Skin epidermis (tissue), 12 donors: ENCODE data around the gene TMPRSS11A.

Source experiments
- H3K27ac ChIP-seq, 21 experiments: fragments of 200-600 bp; sonication (generic) in 11 of 21; one replicate each; pipeline ENCODE4 v1.5.0; 2020; ENCODE audit warnings: mild to moderate bottlenecking in 3 of 21, inconsistent platforms in 2 of 21, moderate library complexity in 2 of 21
- H3K4me3 ChIP-seq, 7 experiments: fragments of 200-600 bp; sonication (generic) in 2 of 7; one replicate each; pipeline ENCODE4 v1.5.0; 2020; ENCODE audit warnings: inconsistent platforms in 2 of 7, mild to moderate bottlenecking in 2 of 7, moderate library complexity in 1 of 7

TMPRSS11A gene

DNA sequence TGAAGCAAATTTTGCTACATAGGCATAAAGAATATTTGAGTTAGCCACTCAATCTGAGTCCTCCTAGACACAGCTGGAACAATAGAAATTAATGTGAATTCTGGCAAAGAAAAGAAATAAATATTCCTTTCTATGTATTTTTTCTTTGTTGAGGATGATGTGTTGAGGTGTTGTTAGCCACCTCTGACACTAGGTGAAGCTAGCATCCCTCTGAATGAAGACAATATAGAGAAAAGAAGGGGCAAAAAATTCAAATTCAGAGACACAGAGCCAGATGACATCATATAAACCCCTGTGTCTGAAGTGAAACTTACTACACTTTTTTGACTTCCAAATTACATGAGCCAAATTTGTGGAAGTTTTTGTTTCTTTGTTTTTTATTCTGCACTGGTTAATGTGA is 44.9 kb downstream of the TMPRSS11A start:
- H3K4me3 ChIP-seq: no peak overlapping the region
- H3K27ac ChIP-seq: no peak overlapping the region

DNA sequence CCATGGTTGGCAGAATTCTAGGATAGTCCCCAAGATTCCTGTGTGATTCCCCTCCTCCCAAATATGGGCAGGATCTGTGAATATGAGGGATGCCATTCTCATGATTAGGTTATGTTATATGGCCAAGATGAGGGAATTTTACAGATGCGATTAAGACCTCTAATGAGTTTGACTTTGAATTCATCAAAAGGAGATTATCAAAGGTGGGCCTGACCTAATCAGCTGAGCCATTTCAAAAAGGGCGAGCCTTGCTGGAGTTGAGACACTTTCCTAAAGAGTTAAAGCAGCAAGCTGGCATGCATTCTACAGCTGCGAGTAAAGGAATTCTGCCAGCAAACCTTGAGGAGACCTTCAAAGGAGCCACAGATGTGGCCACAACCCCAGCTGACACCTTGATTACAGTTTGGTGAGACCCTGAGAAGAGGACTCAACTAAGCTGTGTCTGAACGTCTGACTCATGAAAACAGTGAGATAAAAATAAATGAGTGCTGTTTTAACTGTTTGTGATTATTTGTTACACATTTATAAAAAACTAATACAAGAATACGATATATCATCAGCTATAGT is 47.8 kb downstream of the TMPRSS11A start:
- no peak overlapping the region for H3K4me3 ChIP-seq
- no peak overlapping the region for H3K27ac ChIP-seq

DNA sequence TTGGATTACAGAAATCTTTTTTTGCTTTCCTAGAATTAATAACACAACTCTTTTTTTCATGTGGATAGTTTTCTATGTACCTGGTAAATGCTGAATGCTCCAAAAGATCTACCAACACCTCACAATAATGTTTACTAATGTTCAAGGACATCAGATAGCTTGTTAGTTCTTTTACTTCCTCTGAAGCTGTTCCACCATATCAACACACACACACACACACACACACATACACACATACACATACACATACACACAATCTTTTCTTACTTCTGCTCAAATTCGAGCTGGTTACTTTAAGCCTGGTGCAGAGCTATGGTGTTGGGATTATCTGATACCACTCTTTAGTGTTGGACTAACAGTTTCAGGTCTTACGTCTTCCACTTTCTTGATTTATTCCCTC is 51.2 kb downstream of the TMPRSS11A start:
- no peak overlapping the region for H3K4me3 ChIP-seq
- no peak overlapping the region for H3K27ac ChIP-seq

DNA sequence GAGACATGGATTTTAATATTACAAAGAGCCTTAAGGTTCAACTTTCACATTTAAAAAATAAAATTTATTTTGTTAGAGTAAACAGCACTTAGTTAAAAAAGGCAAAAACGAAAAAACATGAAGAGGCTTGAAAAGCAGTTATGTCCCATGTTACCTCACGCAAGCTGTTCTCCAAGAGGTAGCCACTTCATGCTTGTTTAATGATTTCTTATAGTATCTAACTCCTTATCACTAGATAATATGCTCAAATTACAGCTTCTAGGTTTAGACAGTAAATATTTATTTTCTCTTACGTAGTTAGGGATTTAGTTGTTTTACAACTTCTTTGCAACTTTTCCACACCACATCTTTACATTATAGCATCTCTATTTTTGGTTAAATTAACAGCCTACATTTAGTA is 51.7 kb downstream of the TMPRSS11A start:
- H3K27ac ChIP-seq: no peak overlapping the region
- H3K4me3 ChIP-seq: no peak overlapping the region

DNA sequence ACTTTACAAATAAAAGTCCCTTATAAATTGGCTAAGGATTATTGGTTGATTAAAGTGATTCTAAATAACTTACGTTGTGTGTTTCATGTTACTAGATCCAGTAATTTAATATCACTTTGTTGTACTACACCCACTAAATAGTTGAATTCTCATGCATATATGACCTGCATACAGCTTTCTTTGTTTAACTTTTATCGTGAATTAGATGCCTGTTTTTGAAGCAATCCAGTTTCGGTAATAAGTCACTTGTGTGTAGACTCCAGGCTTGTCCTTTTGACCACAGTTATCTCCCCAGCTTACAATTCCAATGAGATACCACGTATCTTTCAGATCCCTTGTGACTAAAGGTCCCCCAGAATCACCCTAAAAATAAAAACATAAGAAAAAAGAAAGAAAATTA is 52.2 kb downstream of the TMPRSS11A start:
- Histone ChIP-seq H3K4me3 (no peak overlapping the region), H3K27ac (no peak overlapping the region)

DNA sequence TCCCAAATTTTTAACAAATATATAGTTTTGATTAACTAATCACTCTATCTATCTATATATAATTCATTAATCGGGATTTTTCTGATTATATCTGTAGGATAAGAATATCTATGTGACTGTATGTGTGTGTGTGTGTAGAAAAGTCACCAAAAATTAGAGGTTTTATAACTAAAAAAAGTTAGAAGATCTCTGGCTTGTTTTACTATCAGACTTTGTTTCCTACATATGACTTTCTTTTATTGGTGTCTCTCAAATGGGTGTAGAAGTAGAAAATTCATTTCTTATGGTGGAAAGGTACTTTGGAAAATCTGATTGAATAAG is 52.7 kb downstream of the TMPRSS11A start:
- no peak overlapping the region for H3K27ac ChIP-seq

DNA sequence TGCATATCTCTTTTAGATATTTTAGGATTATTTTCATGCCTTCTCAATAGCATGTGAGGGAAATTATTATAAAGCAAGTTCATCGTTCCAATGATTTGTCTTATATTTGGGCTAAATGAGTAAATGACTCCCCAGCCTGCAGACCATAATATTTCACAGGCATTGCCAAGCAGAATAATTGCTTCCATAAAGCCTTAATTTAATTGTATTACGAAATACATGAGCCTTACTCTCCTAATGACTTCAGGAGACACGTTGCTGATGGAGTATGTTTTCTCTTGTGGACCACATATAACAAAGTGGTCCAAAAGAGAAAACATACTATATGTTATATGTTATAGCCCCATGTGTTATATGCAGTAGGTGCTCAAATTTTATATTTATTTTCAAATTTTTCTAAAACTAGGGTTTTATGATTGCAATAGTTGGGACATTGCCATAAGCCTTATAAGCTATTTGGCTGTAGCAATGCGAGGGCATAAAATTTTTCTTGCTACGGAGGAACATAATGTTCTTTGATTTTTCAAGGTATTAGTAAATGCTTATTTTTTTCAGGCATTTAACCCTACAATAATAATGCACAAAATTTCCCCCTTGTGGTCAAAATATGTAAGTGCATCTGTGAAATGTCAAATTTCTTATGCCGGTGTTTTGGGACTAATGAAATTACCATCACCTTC is 53.2 kb downstream of the TMPRSS11A start:
- Histone ChIP-seq H3K27ac (no peak overlapping the region), H3K4me3 (no peak overlapping the region)

More for the DNA sequence above, 52.7 kb downstream of the TMPRSS11A start:
- H3K4me3 ChIP-seq: no peak overlapping the region

DNA sequence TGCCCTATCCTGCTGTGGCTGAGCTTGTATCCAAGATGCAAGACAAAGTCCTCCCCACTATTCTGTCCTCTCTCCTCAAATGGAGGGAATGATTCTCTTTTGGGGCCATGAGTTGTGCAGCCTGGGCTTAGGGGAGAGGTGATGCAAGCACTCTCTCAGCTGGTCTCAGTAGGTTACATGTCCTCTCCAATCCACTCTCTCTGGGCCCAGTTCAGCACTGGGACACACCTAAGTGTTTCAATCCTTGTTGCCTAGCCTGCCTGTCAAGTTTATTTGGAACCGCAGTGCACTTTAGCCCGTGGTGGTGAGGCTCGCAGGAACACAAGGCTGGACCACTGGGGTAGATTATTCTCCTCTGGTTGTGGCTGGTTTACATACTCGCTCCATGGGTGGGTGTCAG is 55.6 kb downstream of the TMPRSS11A start:
- no peak overlapping the region for H3K27ac ChIP-seq
- no peak overlapping the region for H3K4me3 ChIP-seq

DNA sequence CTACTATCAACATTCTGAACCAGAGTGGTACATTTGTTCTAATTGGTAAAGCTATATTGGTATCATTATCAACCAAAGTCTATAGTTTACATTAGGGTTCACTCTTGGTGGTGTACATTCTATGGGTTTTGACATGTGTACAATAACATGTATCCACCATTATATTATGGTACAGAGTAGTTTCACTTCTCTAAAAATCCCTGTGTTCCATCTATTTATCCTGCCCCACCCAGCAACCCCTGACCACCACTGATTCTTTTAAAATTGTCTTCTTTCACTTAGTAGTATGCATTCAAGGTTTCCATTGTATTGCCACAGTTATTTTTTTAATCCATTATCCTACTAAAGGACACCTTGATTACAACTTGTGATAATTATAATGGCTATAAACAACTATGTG is 64.2 kb downstream of the TMPRSS11A start:
- Histone ChIP-seq H3K27ac (no peak overlapping the region), H3K4me3 (no peak overlapping the region)

DNA sequence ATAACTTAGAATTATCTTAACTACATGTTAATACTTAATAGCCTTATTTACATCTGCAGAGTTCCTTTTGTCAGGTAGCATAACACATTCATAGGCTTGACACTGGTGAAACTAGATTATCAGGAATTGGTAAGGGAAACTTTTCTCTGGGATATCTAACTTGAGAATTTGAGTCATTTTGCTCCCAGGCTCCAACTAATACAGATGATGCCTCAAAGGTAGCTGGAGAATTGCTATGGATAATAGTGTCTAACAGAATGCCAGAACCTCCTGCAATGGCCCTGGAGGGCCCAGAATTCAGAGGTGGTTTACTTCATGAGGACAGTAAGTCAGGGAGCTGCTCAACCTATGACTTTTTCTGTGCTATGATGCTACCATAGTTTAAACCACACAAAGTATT is 65.6 kb downstream of the TMPRSS11A start:
- H3K4me3 ChIP-seq: no peak overlapping the region

DNA sequence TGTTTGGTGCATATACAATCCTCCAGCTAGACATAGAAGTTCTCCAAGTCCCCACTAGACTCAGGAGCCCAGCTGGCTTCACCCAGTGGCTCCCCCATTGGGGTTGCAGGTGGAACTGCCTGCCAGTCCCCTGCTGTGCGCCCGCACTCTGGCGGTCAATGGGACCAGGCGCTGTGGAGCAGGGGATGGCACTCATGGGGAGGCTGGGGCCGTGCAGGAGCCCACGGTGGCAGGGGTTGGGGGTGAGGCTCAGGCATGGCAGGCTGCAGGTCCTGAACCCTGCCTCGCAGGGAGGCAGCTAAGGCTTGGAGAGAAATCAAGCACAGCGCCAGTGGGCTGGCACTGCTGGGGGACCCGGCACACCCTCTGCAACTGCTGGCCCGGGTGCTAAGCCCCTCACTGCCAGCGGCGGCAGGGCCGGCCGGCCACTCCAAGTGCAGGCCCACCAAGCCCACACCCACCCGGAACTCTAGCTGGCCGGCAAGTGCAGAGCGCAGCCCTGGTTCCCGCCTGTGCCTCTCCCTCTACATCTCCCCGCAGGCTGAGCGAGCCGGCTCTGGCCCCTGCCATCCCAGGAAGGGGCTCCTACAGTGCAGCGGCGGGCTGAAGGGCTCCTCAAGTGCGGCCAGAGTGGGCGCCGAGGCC is 66.8 kb downstream of the TMPRSS11A start:
- H3K27ac ChIP-seq: no peak overlapping the region
- H3K4me3 ChIP-seq: no peak overlapping the region

More for the DNA sequence above, 65.6 kb downstream of the TMPRSS11A start:
- H3K27ac ChIP-seq: no peak overlapping the region

DNA sequence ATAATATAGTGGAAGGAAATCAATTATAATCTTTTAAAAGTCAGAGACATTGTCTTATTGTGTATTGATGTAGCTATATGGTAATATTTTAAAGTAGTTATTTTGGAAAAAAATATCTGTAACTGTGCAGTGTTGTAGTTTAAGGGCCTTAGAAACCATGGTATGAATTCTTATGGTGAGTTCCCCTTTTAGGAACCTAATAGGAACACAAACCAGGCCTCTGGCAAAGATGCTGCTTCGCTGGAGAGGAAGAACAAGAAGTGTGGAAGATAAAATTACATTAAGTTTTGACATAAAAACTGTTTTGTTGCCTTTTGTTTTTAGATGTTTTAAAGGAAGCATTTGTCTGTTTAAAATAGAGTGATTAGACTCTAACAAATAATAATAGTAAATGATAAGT is 68.6 kb downstream of the TMPRSS11A start:
- no peak overlapping the region for H3K4me3 ChIP-seq
- no peak overlapping the region for H3K27ac ChIP-seq

DNA sequence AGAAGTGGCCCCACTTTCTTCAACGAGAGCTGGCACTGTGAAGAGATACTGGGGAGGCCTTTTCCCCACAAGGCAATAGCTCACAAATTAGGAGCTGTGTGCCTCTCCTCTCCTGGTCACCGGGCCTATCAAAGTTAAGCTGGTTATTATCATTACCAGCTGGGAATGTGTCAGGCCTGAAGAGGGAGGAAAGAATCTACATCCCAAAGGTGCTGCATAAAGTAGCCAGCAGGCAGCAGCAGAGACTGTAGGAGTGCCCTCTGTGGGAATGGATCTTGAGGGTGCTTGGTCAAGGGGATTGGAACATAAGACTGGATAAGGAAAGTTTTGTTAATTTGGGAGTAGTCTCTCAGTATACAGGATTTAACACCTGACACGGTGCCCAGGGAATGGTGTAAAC is 70.4 kb downstream of the TMPRSS11A start:
- Histone ChIP-seq H3K27ac (no peak overlapping the region), H3K4me3 (no peak overlapping the region)

DNA sequence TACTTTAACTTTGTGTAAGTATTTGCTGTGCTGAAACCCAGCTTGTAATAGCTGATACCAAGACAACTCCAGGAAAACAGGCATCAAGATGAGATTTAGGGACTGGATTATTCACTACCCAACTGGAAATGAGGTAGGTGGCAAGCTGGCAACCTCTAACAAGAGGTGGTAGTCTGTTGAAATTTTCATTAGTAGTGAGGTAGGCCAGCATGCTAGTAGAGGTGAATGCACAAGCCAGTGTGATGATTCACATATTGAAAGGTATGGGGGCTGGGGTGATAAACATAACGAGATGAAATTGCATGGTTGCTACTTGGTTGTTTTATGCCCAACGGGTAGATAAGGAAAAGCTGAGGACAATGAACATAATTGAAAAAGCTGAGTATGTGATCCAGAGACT is 71.0 kb downstream of the TMPRSS11A start:
- Histone ChIP-seq H3K4me3 (no peak overlapping the region), H3K27ac (no peak overlapping the region)

DNA sequence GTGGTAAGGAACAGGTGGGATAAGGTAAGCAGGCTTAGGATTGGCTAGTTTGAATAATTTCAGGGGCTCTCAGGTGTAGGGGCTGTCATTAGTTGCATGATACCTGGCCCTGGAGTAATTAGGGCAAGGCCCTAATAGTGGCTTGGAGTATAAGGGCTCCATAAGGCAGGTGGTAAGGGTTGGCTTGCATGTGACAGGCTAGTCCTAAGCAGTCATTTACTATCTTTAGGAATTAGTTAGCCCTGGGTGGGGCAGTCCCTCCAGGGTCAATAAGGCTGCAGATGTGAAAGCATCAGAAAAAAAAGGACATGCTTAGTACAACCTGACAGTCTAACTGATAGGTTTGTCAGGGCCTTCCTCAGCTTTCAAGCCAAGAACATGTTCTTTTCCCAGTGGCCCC is 71.6 kb downstream of the TMPRSS11A start:
- H3K4me3 ChIP-seq: no peak overlapping the region
- no peak overlapping the region for H3K27ac ChIP-seq

DNA sequence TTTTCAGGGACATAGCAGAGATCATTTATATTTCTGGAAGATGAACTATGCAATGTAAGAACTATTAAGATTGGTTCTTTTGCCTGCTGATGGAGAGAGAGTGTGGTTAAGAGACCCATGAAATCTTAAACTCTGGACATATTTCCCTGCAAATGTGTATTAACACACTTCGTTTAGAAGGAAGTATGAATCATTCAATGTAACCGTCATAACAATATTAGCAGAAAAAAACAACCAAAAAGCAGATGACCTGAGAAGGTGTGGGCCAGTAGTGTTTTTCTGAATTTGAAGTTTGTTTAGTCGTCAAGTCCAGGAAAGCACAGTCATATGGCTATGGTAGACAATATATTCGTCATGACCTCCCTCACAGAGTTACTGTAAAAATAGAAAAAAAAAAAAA is 77.0 kb downstream of the TMPRSS11A start:
- Histone ChIP-seq H3K27ac (peak overlapping the region in 3 of 21 experiments; percentile 2 to 9 (median 7)), H3K4me3 (no peak overlapping the region)

DNA sequence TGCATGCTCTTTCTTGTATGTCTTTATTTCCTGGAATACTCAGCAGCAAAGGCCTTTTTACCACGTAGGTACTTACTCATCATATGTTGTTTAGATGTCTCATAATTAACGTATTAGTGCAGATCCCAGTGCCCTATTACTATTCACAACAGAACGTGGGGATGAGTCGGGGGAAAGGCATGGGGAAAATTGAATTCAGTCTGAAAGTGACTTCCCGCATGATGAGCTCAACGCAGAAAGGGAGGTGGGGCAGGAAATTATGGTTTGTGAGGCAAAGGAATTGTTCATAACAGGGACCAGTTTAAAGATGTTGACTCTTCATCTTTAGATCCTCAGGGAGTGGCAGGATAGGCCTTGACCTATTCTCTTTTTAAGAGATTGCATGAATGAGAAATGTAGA is 77.5 kb downstream of the TMPRSS11A start:
- H3K27ac ChIP-seq: peak overlapping the region in 3 of 21 experiments; percentile 2 to 9 (median 7)
- H3K4me3 ChIP-seq: no peak overlapping the region

DNA sequence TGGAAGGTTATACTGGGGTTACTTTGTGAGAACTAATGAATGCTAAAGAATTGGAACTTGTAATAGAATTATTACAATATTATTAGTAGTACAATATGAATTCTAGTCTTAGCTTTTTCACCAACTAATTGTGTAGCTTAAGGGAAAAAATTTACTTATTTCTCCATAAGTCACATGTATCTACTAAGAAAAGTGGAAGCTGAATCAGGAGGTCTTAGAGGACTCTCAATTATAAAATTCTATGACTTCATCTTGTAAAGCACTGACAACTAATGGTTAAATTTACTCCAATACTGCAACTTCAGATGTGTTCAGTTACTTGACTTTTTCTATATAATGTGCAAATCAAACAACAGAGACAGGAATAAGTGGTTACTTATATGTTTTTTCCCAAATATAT is 78.6 kb downstream of the TMPRSS11A start:
- H3K4me3 ChIP-seq: no peak overlapping the region

DNA sequence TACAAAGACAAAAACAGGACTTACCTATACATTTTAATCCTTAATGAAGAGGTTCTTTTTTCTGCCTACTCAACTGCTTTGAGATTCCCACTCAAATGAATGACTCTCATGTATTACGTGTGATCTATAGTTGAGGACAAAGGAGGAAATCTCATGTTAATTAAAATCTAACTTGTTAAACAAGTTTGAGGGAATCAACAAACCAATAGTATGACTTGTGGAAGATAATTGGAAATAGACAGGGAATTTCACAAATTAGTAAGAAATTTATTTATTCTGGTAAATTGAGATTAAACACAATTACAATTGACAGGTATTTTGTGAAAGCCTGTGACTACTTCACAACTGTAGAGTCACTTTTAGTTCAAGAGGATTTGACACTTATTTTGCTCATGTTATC is 79.4 kb downstream of the TMPRSS11A start, which contains the start of gene TMPRSS11D:
Gene TMPRSS11D, minus strand, starts transcription at position 101 of the 400 bp plus-strand sequence. Its CDS starts 69 bp downstream, at position 32.
- H3K27ac ChIP-seq: peak within 1 kb of the TSS in 2 of 21 experiments; percentile 9 to 21

More for the DNA sequence above, 78.6 kb downstream of the TMPRSS11A start:
- no peak overlapping the region for H3K27ac ChIP-seq

DNA sequence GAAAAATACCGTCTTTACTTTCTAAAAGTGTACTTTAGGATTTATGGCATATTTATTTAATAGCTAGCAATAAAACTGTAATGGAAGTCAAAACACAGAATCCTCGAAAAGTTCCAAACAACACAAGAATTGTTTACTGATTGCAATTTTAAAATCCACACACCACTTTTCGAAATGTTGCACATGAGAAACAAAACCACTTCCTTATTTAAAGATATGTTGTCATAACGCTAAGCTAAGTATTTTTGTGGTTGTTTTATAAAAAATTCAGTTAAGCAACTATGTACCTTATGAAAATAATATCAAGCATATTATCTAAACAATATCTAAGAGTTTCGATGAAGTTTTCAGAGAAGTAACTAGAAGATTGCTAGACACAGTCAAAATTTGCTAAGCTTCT is 79.8 kb downstream of the TMPRSS11A start:
- peak overlapping the region in 2 of 21 experiments; percentile 9 to 21 for H3K27ac ChIP-seq
- H3K4me3 ChIP-seq: no peak overlapping the region

More for the DNA sequence above, 79.4 kb downstream of the TMPRSS11A start, which contains the start of gene TMPRSS11D:
- H3K4me3 ChIP-seq: no peak within 1 kb of the TSS
